ENCODE measurements around the gene LRIG1.

DNA sequence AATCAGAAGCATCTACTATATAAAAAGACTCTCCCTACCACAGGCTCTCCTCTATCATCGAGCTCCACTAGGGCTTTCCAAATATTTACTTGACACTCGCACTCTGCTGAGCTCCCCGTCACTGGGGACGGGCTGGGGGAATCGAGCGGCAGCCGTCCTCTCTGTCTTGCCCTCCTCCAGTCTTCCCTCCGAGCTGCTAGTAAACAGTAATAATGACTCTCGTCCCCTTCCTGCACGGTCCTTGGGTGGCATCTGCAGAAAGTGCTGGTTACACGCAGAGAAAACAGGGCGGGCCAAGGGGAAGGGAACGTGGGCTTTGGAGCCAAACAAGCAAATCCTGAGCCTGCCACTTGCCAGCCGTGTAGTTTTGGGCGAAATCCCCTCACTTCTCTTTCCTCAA, 96.6 kb downstream of the LRIG1 start:
- no peak for TF ChIP-seq POLR2A (IDR thresholded peaks at IDR 0.05)
- TF ChIP-seq, protein P1, sequence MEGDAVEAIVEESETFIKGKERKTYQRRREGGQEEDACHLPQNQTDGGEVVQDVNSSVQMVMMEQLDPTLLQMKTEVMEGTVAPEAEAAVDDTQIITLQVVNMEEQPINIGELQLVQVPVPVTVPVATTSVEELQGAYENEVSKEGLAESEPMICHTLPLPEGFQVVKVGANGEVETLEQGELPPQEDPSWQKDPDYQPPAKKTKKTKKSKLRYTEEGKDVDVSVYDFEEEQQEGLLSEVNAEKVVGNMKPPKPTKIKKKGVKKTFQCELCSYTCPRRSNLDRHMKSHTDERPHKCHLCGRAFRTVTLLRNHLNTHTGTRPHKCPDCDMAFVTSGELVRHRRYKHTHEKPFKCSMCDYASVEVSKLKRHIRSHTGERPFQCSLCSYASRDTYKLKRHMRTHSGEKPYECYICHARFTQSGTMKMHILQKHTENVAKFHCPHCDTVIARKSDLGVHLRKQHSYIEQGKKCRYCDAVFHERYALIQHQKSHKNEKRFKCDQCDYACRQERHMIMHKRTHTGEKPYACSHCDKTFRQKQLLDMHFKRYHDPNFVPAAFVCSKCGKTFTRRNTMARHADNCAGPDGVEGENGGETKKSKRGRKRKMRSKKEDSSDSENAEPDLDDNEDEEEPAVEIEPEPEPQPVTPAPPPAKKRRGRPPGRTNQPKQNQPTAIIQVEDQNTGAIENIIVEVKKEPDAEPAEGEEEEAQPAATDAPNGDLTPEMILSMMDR (IDR thresholded peaks at IDR 0.05): no peak

All from breast epithelium (tissue), 3 donors.